Measurements from ENCODE around the gene DDX41. TPM values are rescaled to one million over a fixed set of nuclear protein-coding genes. Genes with fewer than 3 reads are reported as not detected.

The DDX41 gene
- total and polyA plus RNA-seq, 8 donors, result 54.9 to 263 (median 82.0) TPM

DNA sequence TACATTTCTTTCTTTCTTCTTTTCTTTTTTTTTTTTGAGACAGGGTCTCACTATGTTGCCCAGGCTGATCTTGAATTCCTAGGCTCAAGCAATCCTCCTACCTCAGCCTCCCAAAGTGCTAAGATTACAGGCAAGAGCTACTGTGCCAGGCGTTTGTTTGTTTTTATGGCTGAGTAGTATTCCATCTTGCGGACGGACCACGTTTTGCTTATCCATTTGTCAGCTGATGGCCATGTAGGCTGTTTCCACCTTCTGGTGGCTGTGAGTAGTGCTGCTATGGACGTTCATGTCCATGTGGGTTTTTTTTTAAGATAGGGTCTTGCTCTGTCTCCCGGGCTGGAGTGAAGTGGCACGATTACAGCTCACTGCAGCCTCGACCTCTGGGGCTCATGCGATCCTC is 9.6 kb downstream of the DDX41 start:
- Histone ChIP-seq H3K27me3 (no peaks in the 10 kb centered on the region), H3K4me1 (peaks cover 0 to 21% (median 6%) of the 10 kb centered on the region in 4 donors), H3K9me3 (no peaks in the 10 kb centered on the region), H3K27ac (no peak overlapping the region), H3K4me3 (peak overlapping the region in 2 of 4 donors; percentile 37 to 39), H3K36me3 (peaks cover 15 to 43% (median 34%) of the 10 kb centered on the region in 4 donors)
- no peak for DNase-seq
- TF ChIP-seq POLR2A (IDR thresholded peaks at IDR 0.05) (no peak), POLR2AphosphoS5 (IDR thresholded peaks at IDR 0.05) (no peak), EP300 (IDR thresholded peaks at IDR 0.05) (no peak)
- TF ChIP-seq, protein P1, sequence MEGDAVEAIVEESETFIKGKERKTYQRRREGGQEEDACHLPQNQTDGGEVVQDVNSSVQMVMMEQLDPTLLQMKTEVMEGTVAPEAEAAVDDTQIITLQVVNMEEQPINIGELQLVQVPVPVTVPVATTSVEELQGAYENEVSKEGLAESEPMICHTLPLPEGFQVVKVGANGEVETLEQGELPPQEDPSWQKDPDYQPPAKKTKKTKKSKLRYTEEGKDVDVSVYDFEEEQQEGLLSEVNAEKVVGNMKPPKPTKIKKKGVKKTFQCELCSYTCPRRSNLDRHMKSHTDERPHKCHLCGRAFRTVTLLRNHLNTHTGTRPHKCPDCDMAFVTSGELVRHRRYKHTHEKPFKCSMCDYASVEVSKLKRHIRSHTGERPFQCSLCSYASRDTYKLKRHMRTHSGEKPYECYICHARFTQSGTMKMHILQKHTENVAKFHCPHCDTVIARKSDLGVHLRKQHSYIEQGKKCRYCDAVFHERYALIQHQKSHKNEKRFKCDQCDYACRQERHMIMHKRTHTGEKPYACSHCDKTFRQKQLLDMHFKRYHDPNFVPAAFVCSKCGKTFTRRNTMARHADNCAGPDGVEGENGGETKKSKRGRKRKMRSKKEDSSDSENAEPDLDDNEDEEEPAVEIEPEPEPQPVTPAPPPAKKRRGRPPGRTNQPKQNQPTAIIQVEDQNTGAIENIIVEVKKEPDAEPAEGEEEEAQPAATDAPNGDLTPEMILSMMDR (IDR thresholded peaks at IDR 0.05), result no peak
- intact Hi-C loops (cut with DNase I; ENCODE audit: low total_unique reads), result no loop called here
- 73 to 84% (median 77%) methylated on average over 9 of the region's 9 CpGs for WGBS, 5 donors

DNA sequence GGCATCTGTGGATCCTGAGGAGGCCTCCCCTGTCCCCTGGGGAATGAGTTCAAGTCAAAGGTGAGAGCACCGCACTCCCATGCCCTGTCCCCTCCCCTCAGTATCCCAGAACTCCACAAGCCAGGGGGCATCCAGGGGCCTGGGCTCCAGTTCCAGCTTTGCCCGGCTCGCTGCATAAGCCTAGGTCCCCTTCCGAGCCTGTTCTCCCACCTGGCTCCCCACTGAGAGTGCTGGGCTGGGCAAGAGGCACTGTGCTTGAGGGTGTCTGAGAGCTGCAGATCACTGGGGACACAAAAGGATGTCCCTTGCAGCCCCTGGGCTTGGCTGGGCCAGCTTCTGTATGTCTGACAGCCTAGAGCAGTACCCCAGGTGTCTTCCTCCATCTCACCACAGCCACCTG is 11.7 kb downstream of the DDX41 start:
- Histone ChIP-seq H3K4me3 (no peak overlapping the region), H3K9me3 (no peaks in the 10 kb centered on the region), H3K27ac (no peak overlapping the region), H3K27me3 (no peaks in the 10 kb centered on the region), H3K4me1 (peaks cover 0 to 25% (median 12%) of the 10 kb centered on the region in 4 donors), H3K36me3 (peaks cover 0 to 22% (median 13%) of the 10 kb centered on the region in 4 donors)
- TF ChIP-seq EP300 (IDR thresholded peaks at IDR 0.05) (no peak), POLR2AphosphoS5 (IDR thresholded peaks at IDR 0.05) (no peak), POLR2A (IDR thresholded peaks at IDR 0.05) (no peak)
- TF ChIP-seq, protein P1 (IDR thresholded peaks at IDR 0.05), result no peak
- 95 to 100% (median 98%) methylated on average over 3 to 4 of the region's 4 CpGs for WGBS, 5 donors
- intact Hi-C loops (cut with DNase I; ENCODE audit: low total_unique reads), result no loop called here
- DNase-seq, result no peak

DNA sequence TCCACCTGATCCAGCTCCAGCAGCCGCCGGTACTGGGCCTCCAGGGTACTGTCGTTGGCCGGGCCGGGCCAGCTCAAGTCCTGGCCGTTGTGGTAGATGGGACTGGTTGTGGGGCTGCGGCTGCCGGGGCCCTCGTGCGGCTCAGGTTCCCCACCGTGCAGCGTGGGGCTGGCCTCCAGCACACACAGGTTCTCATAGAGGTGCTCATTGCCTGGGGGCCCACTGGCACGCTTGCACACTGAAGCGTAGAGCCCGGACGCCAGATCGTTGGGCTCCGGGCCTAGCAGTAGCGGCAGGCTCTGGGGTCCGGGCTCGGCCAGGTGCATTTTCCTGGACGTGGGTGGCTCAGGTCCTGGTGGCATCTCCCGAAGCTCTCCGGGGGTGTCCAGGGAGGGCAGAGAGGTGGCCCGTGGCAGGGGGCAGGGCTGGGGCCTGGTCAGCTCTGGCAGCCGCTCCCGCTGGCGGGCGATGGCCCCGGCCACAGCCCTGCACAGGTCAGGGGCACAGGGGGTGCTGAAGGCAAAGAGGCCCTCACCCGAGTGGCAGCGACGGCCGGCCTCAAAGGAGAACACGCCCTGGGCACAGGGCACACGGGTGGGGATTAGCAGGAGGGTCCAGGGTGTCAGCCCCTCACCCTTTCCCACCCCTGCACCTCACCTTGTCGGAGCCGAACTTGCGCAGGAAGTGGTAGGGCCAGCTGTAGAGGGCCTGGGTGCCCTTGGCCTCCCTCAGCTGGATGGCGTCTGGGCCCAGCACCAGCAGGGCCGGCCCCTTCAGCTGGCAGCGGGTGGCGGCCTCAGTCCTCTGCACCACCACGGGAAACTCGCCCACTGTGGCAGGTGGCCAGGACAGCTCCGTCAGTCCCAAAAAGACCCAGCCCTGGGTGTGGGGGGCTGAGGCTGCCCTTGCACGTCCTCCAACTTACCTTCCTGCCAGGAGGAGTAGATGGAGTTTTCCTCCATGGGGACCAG is 12.4 kb downstream of the DDX41 start:
- H3K36me3 ChIP-seq, result peaks cover 0 to 22% (median 12%) of the 10 kb centered on the region in 4 donors
- intact Hi-C loops (cut with DNase I; ENCODE audit: low total_unique reads), result loop anchor here (5.0 kb wide), 1 partner anchor 112 kb away; no protein-coding TSS in a partner anchor
- DNase-seq, result no peak
- TF ChIP-seq, protein P1 (IDR thresholded peaks at IDR 0.05), result no peak
- TF ChIP-seq POLR2A (IDR thresholded peaks at IDR 0.05) (no peak), POLR2AphosphoS5 (IDR thresholded peaks at IDR 0.05) (no peak), EP300 (IDR thresholded peaks at IDR 0.05) (no peak)
- no peaks in the 10 kb centered on the region for H3K27me3 ChIP-seq
- peaks cover 0 to 18% (median 9%) of the 10 kb centered on the region in 4 donors for H3K4me1 ChIP-seq
- no peak overlapping the region for H3K4me3 ChIP-seq
- H3K27ac ChIP-seq, result no peak overlapping the region
- H3K9me3 ChIP-seq, result no peaks in the 10 kb centered on the region
- WGBS, 5 donors, result 85 to 92% (median 91%) methylated on average over 23 to 47 of the region's 47 CpGs

DNA sequence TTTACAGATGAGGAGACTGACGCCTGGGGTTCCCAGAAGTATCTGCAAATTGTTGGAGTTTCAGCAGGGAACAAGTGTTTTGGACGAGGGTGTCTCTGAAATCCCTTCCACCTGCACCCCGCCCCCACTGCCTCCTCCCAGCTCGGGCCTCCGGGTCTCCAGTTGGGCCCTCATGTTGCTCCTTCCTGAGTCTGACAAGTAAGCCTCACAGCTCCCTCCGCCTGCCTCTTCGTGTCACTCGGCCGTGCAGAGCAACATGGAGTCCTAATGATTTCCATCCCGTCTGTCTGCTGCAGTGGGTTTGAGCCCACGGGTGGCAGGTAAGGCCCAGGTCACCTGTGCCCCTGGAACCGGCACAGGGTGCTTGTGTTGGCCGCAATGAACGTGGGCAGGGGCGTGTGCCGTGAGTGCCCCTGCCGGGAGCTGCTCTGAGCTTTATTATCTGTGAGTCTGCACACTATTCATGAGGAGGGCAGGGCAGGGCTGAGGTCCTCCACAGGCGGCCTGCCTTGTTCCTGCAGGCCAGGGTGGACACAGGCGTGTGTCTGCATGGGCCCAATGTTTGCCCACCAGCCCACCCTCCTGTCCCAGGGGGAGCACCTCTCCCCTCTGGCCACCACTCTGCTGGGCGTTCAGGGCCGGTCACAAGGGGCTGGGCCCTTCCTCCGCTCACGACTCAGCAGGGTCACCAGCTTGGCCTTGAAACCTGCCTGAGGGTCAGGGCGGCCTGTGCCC is 13.2 kb downstream of the DDX41 start:
- no peaks in the 10 kb centered on the region for H3K27me3 ChIP-seq
- TF ChIP-seq POLR2A (IDR thresholded peaks at IDR 0.05), result no peak
- TF ChIP-seq, protein P1 (IDR thresholded peaks at IDR 0.05), result no peak
- TF ChIP-seq EP300 (IDR thresholded peaks at IDR 0.05), result no peak
- TF ChIP-seq POLR2AphosphoS5 (IDR thresholded peaks at IDR 0.05), result no peak
- no peak for DNase-seq
- H3K27ac ChIP-seq, result no peak overlapping the region
- intact Hi-C loops (cut with DNase I; ENCODE audit: low total_unique reads), result loop anchor here (5.0 kb wide), 1 partner anchor 111 kb away; no protein-coding TSS in a partner anchor
- WGBS, 5 donors, result 73 to 89% (median 82%) methylated on average over 16 to 24 of the region's 24 CpGs
- H3K9me3 ChIP-seq, result no peaks in the 10 kb centered on the region
- H3K4me1 ChIP-seq, result peaks cover 1 to 16% (median 10%) of the 10 kb centered on the region in 4 donors
- H3K4me3 ChIP-seq, result no peak overlapping the region
- H3K36me3 ChIP-seq, result peaks cover 0 to 22% (median 12%) of the 10 kb centered on the region in 4 donors
